HepG2 (cell line): ENCODE measurements around the gene CLPX. TPM values are rescaled to one million over a fixed set of nuclear protein-coding genes. Genes with fewer than 3 reads are reported as not detected.

ENCODE experiments used
- CEBPB ChIP-seq: IDR thresholded peaks from 2 replicates; pipeline ENCODE4 v1.6.1; 2011; ENCODE audit warnings: low read depth, low read length, improper control_type of control experiment, borderline replicate concordance
- CENPBD1 ChIP-seq: sonication (generic); formaldehyde crosslinking; IDR thresholded peaks from 2 replicates; pipeline ENCODE4 v1.8.0; 2022; ENCODE audit warnings: missing genetic modification reagents, low read depth, mild to moderate bottlenecking, borderline replicate concordance
- GATA4 ChIP-seq: sonication (generic); IDR thresholded peaks from 2 replicates; pipeline ENCODE4 v1.6.1; 2016; ENCODE audit warnings: antibody characterized with exemption, low read depth, borderline replicate concordance
- GTF3A ChIP-seq: sonication (generic); formaldehyde crosslinking; conservative IDR thresholded peaks from 2 replicates; pipeline ENCODE4 v1.4.0; 2020; ENCODE audit warnings: mild to moderate bottlenecking, missing genetic modification reagents
- MED13 ChIP-seq: sonication (generic); formaldehyde crosslinking; IDR thresholded peaks from 2 replicates; pipeline ENCODE4 v1.5.0; 2020; ENCODE audit warnings: missing genetic modification reagents
- MXD4 ChIP-seq: IDR thresholded peaks from 2 replicates; pipeline ENCODE4 v1.6.1; 2016; ENCODE audit warnings: mild to moderate bottlenecking, missing biosample characterization, missing genetic modification reagents
- NFAT5 ChIP-seq: sonication (generic); formaldehyde crosslinking; IDR thresholded peaks from 2 replicates; pipeline ENCODE4 v1.4.0; 2020; ENCODE audit warnings: missing genetic modification reagents
- TBL1XR1 ChIP-seq: fragments of 150-350 bp; IDR thresholded peaks from 2 replicates; pipeline ENCODE4 v1.6.1; 2014; ENCODE audit warnings: borderline replicate concordance, low read length; ENCODE audit not compliant: partially characterized antibody
- TBP ChIP-seq: sonication (generic); formaldehyde crosslinking; IDR thresholded peaks from 2 replicates; pipeline ENCODE4 v1.5.0; 2020; ENCODE audit warnings: missing genetic modification reagents
- TGIF2 ChIP-seq: IDR thresholded peaks from 2 replicates; pipeline ENCODE4 v1.6.1; 2016; ENCODE audit warnings: control low read depth, missing compliant biosample characterization
- YEATS4 ChIP-seq: sonication (generic); formaldehyde crosslinking; IDR thresholded peaks from 2 replicates; pipeline ENCODE4 v1.4.0; 2020; ENCODE audit warnings: missing genetic modification reagents, borderline replicate concordance
- ZBTB21 ChIP-seq: sonication (generic); formaldehyde crosslinking; IDR thresholded peaks from 2 replicates; pipeline ENCODE4 v1.4.0; 2020; ENCODE audit warnings: missing genetic modification reagents
- ZC3H13 ChIP-seq: sonication (generic); formaldehyde crosslinking; IDR thresholded peaks from 2 replicates; pipeline ENCODE4 v1.8.1; 2023; ENCODE audit warnings: mild to moderate bottlenecking, missing genetic modification reagents, moderate library complexity
- ZFP36L1 ChIP-seq: sonication (generic); formaldehyde crosslinking; IDR thresholded peaks from 2 replicates; pipeline ENCODE4 v1.8.0; 2022; ENCODE audit warnings: mild to moderate bottlenecking, missing genetic modification reagents, moderate library complexity
- ZNF720 ChIP-seq: sonication (generic); formaldehyde crosslinking; IDR thresholded peaks from 2 replicates; pipeline ENCODE4 v1.4.0; 2020; ENCODE audit warnings: missing genetic modification reagents
- ZNF883 ChIP-seq: sonication (generic); formaldehyde crosslinking; IDR thresholded peaks from 2 replicates; pipeline ENCODE4 v1.5.1; 2020; ENCODE audit warnings: mild to moderate bottlenecking, missing genetic modification reagents; ENCODE audit errors: not compliant biosample characterization
- polyA plus RNA-seq, 8 experiments: library from polyadenylated mRNA; depleted of rRNA in 3 of 8; stranded (reverse) in 7 of 8; unstranded in 1 of 8; fragments of >200 nt; fragmentation: Illumina TruSeq in 4 of 8; extraction: Trizol in 4 of 8; gene quantifications; 2 replicates each; pipeline versions ENCODE4 v1.2.1 to v1.2.3, GENCODE V29; 2011 to 2016; ENCODE audit warnings: low read depth in 4 of 8, missing spikeins in 1 of 8, mixed read lengths in 1 of 8; ENCODE audit not compliant: insufficient read depth in 1 of 8
- total RNA-seq, 5 experiments: library from RNA; depleted of rRNA; stranded (reverse); fragments of >200 nt; fragmentation: Illumina TruSeq; extraction: Trizol; gene quantifications; 2 replicates each; pipeline ENCODE4 v1.2.3, GENCODE V29; 2016; ENCODE audit warnings: low read depth in 1 of 5
- TF ChIP-seq, protein P1 (sequence below): sonication (generic); formaldehyde crosslinking; IDR thresholded peaks from 2 replicates; pipeline ENCODE4 v1.5.0; 2020; ENCODE audit warnings: mild to moderate bottlenecking, missing genetic modification reagents, borderline replicate concordance
- TF ChIP-seq, protein P2 (sequence below): sonication (generic); formaldehyde crosslinking; IDR thresholded peaks from 2 replicates; pipeline ENCODE4 v1.8.0; 2022; ENCODE audit warnings: missing genetic modification reagents, mild to moderate bottlenecking, borderline replicate concordance
- TF ChIP-seq, protein P3 (sequence below): IDR thresholded peaks from 2 replicates; pipeline ENCODE4 v1.6.1; 2016; ENCODE audit warnings: missing genetic modification reagents, missing compliant biosample characterization

CLPX gene
- total and polyA plus RNA-seq, 2 of the 13 experiments (the other 11 are each of a cell fraction or from before 2014, with no cell fraction given), result 33.9 to 61.3 TPM

DNA sequence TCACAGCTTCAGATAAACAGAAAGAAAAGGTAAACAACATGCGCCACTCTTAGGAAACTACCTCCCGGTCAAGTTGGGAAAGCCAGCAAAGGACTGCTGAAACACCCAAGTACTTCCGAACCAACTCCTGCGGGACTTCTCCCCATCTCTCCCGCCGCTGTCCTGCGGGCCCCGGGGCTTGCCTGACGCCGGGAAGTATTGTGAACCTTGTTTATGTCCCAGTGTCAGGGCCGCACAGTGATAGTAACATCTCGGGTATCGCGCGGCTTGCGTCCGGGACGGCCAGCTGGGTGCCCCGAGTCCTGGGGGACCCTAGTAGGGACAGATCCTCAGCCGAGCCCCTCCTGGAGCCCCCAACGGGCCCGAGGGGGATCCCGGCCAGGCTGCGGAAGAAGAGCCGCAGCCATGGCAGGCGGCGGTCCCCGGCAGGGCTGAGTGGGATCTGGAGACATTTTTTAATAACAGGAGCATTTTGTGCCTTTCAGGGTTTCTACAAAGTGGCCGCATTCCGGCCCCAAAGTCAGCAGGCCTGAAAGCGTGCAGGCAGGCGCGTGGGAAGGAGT, 756 bp downstream of the CLPX start (continued):
- TF ChIP-seq, protein P1, sequence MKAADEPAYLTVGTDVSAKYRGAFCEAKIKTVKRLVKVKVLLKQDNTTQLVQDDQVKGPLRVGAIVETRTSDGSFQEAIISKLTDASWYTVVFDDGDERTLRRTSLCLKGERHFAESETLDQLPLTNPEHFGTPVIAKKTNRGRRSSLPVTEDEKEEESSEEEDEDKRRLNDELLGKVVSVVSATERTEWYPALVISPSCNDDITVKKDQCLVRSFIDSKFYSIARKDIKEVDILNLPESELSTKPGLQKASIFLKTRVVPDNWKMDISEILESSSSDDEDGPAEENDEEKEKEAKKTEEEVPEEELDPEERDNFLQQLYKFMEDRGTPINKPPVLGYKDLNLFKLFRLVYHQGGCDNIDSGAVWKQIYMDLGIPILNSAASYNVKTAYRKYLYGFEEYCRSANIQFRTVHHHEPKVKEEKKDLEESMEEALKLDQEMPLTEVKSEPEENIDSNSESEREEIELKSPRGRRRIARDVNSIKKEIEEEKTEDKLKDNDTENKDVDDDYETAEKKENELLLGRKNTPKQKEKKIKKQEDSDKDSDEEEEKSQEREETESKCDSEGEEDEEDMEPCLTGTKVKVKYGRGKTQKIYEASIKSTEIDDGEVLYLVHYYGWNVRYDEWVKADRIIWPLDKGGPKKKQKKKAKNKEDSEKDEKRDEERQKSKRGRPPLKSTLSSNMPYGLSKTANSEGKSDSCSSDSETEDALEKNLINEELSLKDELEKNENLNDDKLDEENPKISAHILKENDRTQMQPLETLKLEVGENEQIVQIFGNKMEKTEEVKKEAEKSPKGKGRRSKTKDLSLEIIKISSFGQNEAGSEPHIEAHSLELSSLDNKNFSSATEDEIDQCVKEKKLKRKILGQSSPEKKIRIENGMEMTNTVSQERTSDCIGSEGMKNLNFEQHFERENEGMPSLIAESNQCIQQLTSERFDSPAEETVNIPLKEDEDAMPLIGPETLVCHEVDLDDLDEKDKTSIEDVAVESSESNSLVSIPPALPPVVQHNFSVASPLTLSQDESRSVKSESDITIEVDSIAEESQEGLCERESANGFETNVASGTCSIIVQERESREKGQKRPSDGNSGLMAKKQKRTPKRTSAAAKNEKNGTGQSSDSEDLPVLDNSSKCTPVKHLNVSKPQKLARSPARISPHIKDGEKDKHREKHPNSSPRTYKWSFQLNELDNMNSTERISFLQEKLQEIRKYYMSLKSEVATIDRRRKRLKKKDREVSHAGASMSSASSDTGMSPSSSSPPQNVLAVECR (CRISPR knock-in tag), result peak; percentile 55
- TF ChIP-seq, protein P2, sequence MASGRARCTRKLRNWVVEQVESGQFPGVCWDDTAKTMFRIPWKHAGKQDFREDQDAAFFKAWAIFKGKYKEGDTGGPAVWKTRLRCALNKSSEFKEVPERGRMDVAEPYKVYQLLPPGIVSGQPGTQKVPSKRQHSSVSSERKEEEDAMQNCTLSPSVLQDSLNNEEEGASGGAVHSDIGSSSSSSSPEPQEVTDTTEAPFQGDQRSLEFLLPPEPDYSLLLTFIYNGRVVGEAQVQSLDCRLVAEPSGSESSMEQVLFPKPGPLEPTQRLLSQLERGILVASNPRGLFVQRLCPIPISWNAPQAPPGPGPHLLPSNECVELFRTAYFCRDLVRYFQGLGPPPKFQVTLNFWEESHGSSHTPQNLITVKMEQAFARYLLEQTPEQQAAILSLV (CRISPR knock-in tag), result peak; percentile 39; the same call in 1 of the 2 replicates
- no peak for TF ChIP-seq ZFP36L1 (CRISPR knock-in tag)
- no peak for TF ChIP-seq CENPBD1 (CRISPR knock-in tag)
- no peak for TF ChIP-seq NFAT5 (CRISPR knock-in tag)
- no peak for TF ChIP-seq GATA4
- TF ChIP-seq GTF3A (CRISPR knock-in tag), result no peak
- 0 out of 2 replicates have a peak, but pooled peaks have one; percentile 16 for TF ChIP-seq ZC3H13 (CRISPR knock-in tag)
- TF ChIP-seq ZBTB21 (CRISPR knock-in tag), result no peak
- TF ChIP-seq TBL1XR1, result no peak
- TF ChIP-seq CEBPB, result no peak
- TF ChIP-seq ZNF883 (CRISPR knock-in tag), result no peak
- no peak for TF ChIP-seq TBP (CRISPR knock-in tag)
- no peak for TF ChIP-seq ZNF720 (CRISPR knock-in tag)
- TF ChIP-seq MED13 (CRISPR knock-in tag), result no peak
- peak; percentile 56; the same call in 1 of the 2 replicates for TF ChIP-seq MXD4 (CRISPR knock-in tag)
- TF ChIP-seq, protein P3, sequence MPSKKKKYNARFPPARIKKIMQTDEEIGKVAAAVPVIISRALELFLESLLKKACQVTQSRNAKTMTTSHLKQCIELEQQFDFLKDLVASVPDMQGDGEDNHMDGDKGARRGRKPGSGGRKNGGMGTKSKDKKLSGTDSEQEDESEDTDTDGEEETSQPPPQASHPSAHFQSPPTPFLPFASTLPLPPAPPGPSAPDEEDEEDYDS (CRISPR knock-in tag), result peak; percentile 34; the same call in 1 of the 2 replicates
- peak; percentile 38; the same call in 1 of the 2 replicates for TF ChIP-seq TGIF2 (CRISPR knock-in tag)
- TF ChIP-seq YEATS4, result peak; percentile 64
